ENCODE measurements around the gene UROC1. TPM values are rescaled to one million over a fixed set of nuclear protein-coding genes. Genes with fewer than 3 reads are reported as not detected.
A peak's percentile ranks its signal among the peaks of the same experiment; 100 is the strongest.

Gene UROC1
- total RNA-seq, 1 experiment from 2014 or later: not detected

GRCh38 chr3:126553284-126554084 is 35.9 kb upstream of the UROC1 start:
- H3K14ac ChIP-seq (ENCODE audit: insufficient read depth, low read length): peak overlapping the region; percentile 39; the same call in 1 of the 2 replicates
- H3K27ac ChIP-seq (ENCODE audit: insufficient read length, low read depth, low read length): no peak overlapping the region
- H2BK12ac ChIP-seq (ENCODE audit: insufficient read length, low read depth, low read length): no peak overlapping the region
- H3K4me2 ChIP-seq (ENCODE audit: insufficient read depth, insufficient read length, low read length): no peak overlapping the region
- peak overlapping the region in 1 of 3 experiments; percentile 23; a peak in 1 of 7 replicates for H3K27ac Mint-ChIP-seq
- no peak overlapping the region for H3K18ac ChIP-seq (ENCODE audit: insufficient read length, low read depth, low read length)
- H3K4ac ChIP-seq (ENCODE audit: low read depth, low read length): no peak overlapping the region
- H3K36me3 Mint-ChIP-seq (ENCODE audit: insufficient read depth in 1 of 3, low read depth in 3 of 3): no peaks in the 10 kb centered on the region
- no peak overlapping the region for H2BK120ac ChIP-seq (ENCODE audit: low read depth, low read length, poor library complexity, severe bottlenecking)
- no peaks in the 10 kb centered on the region for H3K9me3 Mint-ChIP-seq
- no peak overlapping the region for H2BK15ac ChIP-seq (ENCODE audit: low read depth, low read length)
- no peak for TF ChIP-seq CTCF (conservative IDR thresholded peaks at IDR 0.05)
- no peak overlapping the region for H3K56ac ChIP-seq (ENCODE audit: insufficient read length, low read depth, low read length)
- H2AFZ ChIP-seq (ENCODE audit: low read length): no peak overlapping the region
- H3T11ph ChIP-seq (ENCODE audit: low read length): no peak overlapping the region
- peak overlapping the region in 1 of 2 experiments; percentile 32; a peak in 1 of 5 replicates for H3K4me3 Mint-ChIP-seq
- no peak overlapping the region for H2BK20ac ChIP-seq (ENCODE audit: low read depth, low read length, poor library complexity, severe bottlenecking)
- peak; percentile 19 for DNase-seq
- no peaks in the 10 kb centered on the region for H4K20me1 ChIP-seq (ENCODE audit: control insufficient read depth, insufficient read depth, insufficient read length)
- H2BK5ac ChIP-seq (ENCODE audit: insufficient read length, low read length): no peak overlapping the region
- H3K27me3 ChIP-seq (ENCODE audit: insufficient read depth, low read length): no peaks in the 10 kb centered on the region
- H3K9me3 ChIP-seq (ENCODE audit: control insufficient read depth, low read depth, low read length): no peaks in the 10 kb centered on the region
- no peak overlapping the region for H4K5ac ChIP-seq (ENCODE audit: insufficient read length, low read depth, low read length)
- no peak overlapping the region for H4K8ac ChIP-seq (replicated peaks; ENCODE audit: insufficient read length, low read depth, low read length)
- H3K4me1 Mint-ChIP-seq: peaks cover 22 to 31% of the 10 kb centered on the region in 2 experiments
- no CpG with 5 or more reads among the region's 19 CpGs for WGBS (ENCODE audit: extremely low coverage, insufficient read length, low lambda C conversion rate)
- H3K27me3 Mint-ChIP-seq (ENCODE audit: low read depth): no peaks in the 10 kb centered on the region; the same call in 1 of the 2 replicates
- H3K79me1 ChIP-seq (ENCODE audit: insufficient read depth, low read depth, low read length, poor library complexity, severe bottlenecking): no peaks in the 10 kb centered on the region
- no peaks in the 10 kb centered on the region for H3K79me2 ChIP-seq (ENCODE audit: insufficient read depth, low read length)
- H3K4me1 ChIP-seq (ENCODE audit: insufficient read depth, low read length): peaks cover 4% of the 10 kb centered on the region; the same call in 1 of the 2 replicates
- no peak overlapping the region for H4K91ac ChIP-seq (ENCODE audit: insufficient read length, low read depth, low read length)
- no peak overlapping the region for H3K9ac ChIP-seq (ENCODE audit: extremely low read depth, insufficient read length, low read length)
- no peaks in the 10 kb centered on the region for H3K23me2 ChIP-seq (ENCODE audit: insufficient read length, low read depth, low read length, poor library complexity, severe bottlenecking)
- no peak overlapping the region for H3K23ac ChIP-seq (ENCODE audit: insufficient read length, low read depth, low read length)
- H2AK5ac ChIP-seq (ENCODE audit: insufficient read length, low read length): no peak overlapping the region
